GM19351 (cell line): ENCODE measurements around the gene QRFP.
"Not testable (repeated sequence)": the region's sequence is repeated elsewhere in the genome, so short reads cannot be mapped to it uniquely, and the experiment has no call there.

ENCODE experiments used
- ATAC-seq: cut with Tn5 transposase; IDR thresholded peaks from one replicate; pipeline ENCODE4 v1.9.1; 2021; ENCODE audit warnings: mild to moderate bottlenecking, moderate library complexity; ENCODE audit not compliant: unreplicated experiment

QRFP gene

DNA sequence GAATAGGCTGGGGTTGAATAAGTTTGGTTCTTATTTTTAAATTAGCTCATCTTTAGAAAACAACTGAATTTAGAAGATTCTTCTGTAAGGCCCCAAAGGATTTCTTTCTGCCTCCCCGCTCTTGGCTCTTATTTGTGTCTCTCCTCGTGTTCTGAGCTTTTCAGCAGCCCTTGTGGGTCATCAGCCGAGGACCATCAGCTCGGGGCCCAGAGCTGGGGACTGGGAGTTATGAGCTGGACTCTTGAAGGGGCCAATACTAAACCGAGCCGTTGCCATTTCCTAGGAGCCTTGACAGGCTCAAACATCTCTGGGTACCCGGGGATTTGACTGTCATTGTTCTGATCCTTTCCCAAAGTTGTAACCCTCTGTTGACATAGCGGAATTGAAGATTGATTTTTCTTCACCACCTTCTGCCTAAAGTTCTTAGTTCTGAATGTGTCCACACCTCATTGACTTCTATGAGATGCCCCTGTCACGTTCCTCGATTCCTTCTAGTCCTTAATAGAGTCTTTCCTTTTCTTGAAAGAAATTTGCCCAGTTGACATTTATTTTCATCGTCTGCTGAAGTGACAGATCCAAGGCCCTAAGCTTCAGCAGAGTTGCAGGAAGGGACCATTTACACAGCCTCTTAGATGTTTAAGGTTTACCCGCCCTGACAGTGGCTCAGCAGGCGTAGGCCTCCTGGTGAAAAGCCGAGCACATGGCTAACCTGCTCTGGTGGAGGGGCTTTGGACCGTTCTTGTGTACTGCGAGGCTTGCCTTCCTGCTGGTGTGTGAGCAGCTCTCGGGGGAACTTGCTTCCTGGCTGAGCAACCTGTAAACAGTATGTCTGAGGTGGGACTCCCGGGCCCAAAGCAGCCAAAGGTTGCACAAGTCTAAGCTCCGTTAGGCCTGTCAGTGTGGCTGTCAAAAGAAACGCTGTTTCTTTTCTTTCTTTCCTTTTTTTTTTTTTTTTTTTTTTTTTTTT is 37.6 kb downstream of the QRFP start:
- no peak for ATAC-seq

DNA sequence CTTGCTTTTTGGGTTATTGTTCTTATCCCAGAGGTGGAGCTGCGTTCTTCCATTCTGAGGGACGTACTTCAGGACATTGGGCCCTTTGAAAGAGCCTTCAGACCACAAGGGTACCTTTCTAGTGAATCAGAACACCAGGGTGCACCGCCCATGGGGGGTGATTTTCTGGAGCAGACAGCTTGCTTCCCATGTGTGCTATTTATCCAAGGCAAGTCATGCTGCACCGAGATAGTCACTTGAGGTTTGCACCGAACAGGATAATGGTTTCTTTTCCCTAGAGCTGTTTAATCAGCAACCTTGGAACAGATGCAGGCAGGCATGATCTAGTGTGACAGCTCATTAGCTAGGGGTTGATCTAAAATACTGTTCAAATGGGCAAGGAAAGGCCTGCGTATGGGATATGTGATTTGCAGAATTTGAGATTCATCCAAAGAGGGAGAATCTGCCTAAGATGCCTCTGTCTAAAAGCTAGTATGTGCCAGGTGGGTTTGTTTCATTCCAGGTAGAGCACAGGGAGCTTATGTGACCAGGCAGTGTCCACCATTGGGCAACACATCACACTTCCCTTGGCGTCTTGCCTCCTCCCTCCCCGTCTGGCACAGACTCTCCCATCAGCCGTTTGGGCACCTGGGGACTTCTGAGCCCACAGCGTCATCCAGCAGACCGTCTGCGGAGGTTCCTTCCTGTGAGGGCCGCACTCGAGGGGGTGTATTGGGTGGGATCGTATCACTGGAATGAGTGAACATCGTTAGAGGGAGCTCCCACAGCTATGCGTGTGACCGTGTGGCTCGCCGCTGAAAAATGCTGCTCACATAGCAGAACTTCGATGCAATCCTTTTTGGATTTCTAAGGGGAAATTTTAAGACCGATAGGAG is 38.5 kb downstream of the QRFP start:
- no peak for ATAC-seq

DNA sequence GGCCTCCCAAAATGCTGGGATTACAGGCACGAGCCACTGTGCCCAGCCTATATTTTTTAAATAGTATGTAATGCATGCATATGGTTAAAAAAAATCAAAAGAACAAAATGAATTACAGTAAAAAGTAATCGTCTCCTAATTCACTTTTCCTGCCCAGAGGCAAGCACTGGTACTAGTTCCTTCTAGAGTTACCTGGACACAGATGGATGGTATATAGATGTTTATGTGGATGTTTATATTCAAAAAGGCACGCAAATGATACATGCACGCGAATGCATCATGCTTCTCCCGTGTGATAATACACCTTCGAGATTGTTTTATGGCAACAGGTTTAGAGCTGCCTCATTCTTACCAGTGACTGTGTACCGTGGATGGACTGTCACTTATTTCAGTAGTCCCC is 40.1 kb downstream of the QRFP start:
- no peak for ATAC-seq

DNA sequence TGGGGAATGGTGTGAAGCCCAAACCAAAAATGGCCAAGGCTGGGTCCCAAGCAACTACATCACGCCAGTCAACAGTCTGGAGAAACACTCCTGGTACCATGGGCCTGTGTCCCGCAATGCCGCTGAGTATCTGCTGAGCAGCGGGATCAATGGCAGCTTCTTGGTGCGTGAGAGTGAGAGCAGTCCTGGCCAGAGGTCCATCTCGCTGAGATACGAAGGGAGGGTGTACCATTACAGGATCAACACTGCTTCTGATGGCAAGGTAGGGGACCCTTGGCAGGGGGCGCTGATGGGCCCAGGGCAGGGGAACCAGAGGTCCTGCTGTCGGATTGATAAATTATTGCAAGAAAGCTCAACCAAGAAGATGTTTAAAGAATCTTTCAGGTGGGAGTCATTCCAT is 41.8 kb downstream of the QRFP start:
- no peak for ATAC-seq

DNA sequence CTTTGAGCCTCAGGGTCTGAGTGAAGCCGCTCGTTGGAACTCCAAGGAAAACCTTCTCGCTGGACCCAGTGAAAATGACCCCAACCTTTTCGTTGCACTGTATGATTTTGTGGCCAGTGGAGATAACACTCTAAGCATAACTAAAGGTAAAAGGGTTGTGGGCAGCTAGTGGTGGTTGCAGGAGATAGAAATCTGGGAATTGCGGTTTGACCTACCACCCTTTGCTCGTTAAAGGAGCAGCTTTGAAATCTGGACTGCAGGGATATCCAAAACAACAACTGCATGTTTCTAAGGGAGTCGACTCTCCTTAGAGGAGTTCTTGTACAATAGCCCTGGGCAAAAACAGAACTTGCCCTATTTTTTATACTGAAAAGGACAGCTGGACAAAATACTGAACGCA is 42.5 kb downstream of the QRFP start:
- ATAC-seq, result no peak

DNA sequence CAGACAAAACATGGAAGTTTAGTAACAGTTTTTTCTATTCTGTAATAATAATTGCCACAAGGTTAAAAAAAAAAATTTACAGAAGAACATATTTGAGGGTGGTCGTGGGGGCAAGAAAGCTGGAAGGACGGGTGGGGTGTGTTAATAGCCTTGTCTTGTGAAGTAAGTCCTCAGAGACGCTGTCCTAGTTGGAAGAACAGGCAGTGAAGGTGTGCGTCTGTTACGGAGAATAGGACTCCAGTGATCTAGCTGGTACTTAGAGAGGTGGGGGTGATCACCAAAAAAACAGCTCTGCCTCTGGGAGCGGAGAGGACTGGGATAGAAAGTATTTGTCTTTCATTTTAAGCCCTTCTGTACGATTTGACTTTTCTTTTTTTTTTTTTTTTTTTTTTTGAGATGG is 43.8 kb downstream of the QRFP start:
- no peak for ATAC-seq

DNA sequence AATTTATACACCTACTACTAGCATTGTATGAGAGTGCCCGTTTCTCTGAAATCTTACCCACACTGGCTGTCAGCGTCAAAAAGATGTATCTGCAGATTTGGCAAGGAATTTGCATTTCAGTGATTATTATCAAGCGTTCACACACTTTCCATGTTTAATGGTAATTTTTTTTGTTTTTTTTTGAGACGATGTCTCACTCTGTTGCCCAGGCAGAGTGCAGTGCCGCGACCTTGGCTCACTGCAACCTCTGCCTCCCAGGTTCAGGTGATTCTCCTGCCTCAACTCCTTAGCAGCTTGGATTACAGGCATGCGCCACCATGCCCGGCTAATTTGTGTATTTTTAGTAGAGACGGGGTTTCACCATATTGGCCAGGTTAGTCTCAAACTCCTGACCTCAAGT is 47.3 kb downstream of the QRFP start:
- ATAC-seq, result no peak

DNA sequence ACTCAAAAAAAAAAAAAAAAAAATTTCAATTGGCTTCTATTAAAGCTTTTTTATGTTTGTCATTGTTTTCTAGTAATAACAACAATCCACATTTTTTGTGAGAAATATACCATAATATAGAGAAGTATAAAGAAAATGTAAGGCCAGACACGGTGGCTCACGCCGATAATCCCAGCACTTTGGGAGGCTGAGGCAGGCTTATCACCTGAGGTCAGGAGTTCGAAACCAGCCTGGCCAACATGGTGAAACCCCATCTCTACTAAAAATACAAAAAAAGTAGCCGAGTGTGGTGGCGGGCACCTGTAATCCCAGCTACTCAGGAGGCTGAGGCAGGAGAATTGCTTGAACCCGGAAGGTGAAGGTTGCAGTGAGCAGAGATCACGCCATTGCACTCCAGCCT is 48.1 kb downstream of the QRFP start:
- not testable (repeated sequence) for ATAC-seq

DNA sequence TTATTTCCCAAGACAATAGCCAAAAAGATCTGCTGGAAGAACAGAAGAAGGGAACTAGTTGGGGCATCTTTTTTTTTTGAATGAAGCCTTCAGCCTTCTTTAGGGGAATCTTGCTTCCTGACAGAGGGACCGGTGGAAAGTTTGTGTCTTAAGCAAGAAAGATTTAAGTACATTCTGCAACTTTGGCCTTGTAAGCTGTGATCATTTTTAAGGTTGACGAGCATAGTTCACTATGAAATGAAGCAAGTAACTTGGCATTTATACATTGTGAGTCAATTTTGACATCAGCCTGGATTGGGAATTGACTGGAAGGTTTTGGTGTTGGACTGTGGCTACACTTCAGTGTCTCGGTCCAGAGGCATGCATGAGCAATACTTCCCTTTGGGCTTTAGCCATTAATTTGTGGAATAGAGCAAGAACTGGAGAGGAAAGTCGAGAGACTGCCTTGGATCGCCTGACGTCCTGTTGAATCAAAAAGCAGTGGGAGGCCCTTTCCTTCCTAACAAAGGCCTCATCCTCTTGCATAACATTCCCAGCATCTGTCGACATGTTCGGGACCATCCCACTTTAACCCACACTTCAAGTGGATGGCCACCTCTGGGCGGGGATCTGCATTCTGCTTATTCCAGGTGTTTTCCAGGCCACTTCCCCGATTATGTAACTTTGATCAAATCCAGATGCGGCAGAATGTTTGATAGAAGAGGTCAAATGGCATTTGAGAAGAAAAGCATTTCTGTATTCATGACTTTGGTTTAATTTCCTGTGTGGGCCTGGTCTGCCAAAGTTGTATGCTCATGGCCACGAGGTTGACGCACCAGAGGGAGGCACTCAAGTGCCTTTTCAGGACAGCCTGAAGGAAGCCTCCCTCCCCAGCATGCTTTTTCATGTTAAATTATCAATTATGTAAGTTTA is 49.0 kb downstream of the QRFP start:
- no peak for ATAC-seq

DNA sequence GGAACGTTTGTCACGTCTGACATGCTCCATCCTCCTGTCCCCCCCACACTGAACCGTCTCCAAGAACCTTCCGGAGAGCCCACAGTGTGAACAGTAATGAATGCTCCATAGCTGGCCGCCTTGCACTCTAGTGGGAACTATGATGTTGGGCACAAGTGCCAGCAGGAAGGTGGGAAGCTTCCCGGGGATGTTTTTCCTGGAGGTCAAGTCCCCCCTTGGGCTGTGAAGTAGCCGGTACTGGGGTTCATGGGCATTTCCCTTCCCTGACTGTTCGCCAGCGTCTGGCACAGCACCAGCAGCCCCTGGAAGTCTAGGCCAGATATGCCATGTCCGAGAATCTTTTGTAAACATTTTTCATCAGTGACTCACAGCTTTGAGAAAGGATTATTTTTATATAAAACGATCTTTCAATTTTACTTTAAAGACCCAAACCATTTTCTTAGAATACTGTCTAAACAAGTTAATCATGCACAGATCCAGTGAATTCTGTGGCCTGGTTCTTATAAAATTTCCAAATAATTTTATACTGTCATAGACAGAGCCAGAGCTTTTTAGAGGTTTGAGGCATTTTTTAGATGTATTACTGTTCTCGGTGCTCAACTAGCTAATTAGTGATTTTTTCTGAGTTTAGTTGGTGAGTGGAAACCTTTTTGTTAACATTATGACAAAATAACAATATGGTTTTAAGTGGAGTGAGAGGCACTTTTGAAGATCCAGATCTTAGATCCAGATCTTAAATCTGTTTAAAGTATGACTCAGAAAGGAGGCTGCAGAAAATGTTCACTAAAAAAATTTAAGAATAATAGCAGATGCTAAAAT is 49.9 kb downstream of the QRFP start:
- no peak for ATAC-seq

DNA sequence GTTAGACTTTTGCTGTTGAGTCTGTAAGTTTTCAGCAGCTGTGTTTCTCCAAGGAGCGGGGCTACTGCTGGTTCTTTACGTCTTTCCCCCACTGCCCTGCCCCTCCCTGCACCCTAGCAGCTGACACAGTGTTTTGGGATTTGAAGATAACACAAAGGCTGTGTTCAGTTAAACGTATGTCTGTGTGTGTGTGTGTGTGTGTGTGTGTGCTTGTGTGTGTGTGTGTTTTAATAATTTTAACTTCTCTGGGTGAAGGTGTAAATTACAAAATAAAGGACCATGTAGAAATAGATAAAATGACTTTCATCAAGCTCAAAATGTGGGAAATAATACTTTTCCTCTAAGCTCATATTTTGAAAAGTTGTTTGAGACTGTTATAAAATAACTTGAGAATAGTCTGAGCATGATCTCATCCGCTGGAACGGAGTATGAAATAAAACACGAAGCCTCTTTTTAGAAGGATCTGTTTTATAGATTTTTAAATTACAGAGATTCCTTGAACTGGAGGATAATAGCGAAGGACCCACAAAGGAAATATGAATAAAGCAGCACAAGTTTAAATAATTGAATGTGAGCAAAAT is 50.6 kb downstream of the QRFP start:
- ATAC-seq, result no peak

DNA sequence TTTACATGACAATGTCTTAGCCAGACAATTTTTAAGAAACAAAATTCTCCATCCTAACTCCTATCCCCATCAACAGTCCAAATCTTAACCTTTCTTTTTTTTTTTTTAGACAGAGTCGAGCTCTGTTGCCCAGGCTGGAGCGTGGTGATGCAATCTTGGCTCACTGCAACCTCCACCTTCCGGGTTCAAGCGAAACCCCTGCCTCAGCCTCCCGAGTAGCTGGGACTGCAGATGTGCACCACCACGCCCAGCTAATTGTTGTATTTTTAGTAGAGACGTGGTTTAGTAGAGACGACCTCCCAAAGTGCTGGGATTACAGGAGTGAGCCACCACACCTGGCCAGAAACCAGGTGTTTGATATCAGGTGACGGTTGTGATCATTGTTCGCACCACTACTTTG is 51.4 kb downstream of the QRFP start:
- ATAC-seq, result no peak

DNA sequence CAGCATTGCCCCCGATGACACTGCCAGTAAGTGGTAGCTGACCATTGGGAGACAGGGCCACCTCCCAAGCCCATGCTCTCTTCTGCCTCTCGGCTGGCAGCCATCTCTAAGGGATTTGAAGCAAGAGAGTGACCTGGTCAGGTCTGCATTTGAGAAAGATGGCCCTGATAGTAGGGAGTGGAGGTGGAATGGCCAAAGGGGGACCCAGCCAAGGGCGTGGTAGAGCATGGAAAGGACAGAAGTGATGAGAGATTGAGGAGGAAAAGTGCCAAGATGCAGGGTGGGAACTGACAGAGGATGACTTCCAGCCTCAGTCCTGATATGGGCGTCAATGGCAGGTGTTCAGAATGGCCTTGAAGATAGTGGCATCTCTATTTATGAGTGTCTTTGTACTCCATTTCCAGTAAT is 52.6 kb downstream of the QRFP start:
- ATAC-seq, result no peak

DNA sequence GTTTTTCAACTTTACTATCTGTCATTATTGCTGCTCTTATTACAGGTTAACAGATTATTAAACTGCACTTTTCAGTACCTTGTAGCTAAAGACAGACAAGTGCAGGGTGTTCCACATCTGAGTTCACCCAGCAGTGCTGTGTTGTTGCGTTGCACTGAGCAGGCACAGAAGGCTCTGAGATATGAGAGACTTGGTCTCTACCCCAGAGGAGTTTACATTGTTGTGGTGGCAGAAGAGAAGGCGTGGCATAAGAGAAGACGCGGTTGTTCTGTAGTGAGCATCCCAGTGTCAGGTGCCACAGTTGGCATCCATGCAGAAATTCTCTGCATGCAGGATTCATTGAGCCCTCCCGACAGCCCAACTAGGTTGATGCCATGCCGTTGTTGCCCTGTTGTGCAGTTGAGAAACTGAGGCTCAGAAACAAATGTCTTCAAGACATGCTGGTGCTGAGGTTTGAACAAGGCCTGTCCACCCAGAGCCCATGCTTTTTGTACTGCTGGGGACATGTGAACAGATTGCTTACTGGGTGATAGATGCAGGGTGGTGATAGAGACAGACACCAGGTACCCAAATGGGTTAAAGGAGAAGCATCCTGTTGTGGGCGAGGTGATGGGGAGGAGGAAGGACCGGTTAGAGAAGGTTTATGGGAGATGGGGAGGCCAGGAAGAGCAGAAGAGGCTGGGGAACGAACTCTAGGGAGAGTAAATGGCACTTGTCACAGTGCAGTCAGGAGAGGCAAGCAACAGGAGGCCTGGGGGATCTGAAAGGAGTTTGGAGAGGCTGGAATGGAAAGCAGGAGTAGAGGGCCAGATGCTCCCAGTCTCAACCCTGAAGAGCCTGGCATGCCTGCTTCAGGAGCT is 53.3 kb downstream of the QRFP start:
- no peak for ATAC-seq
